Psoas muscle (tissue), 8 donors: ENCODE results near the gene FOXA3. TPM values are rescaled to one million over a fixed set of nuclear protein-coding genes. Genes with fewer than 3 reads are reported as not detected.

Source experiments
- ATAC-seq, 4 donors: fragments of 200-7000 bp; cut with Tn5 transposase; one replicate each; pipeline ENCODE4 v1.9.1; 2020; ENCODE audit warnings: moderate library complexity in 3 of 4, mild to moderate bottlenecking in 2 of 4
- DNase-seq, 2 donors: peaks; one replicate each; pipeline ENCODE4 v3.0.0-alpha.2; 2020
- H3K27ac ChIP-seq: fragments of 200-600 bp; one replicate; pipeline ENCODE4 v1.8.0; 2022
- H3K27me3 ChIP-seq, 3 donors: fragments of 200-600 bp in 1 of 3; one replicate each; pipeline versions ENCODE4 v1.6.1 to v1.8.0; 2013 to 2022; ENCODE audit warnings: low read length in 2 of 3, mild to moderate bottlenecking in 2 of 3, moderate library complexity in 1 of 3; ENCODE audit not compliant: insufficient read depth in 3 of 3
- H3K36me3 ChIP-seq, 2 donors: fragments of 200-600 bp in 1 of 2; one replicate each; pipeline versions ENCODE4 v1.6.1 to v1.8.0; 2013 to 2022; ENCODE audit warnings: low read depth in 1 of 2, mild to moderate bottlenecking in 1 of 2, moderate library complexity in 1 of 2; ENCODE audit not compliant: insufficient read depth in 1 of 2
- H3K4me1 ChIP-seq: fragments of 200-600 bp; one replicate; pipeline ENCODE4 v1.8.0; 2022
- H3K4me3 ChIP-seq: fragments of 200-600 bp; one replicate; pipeline ENCODE4 v1.8.0; 2022; ENCODE audit warnings: mild to moderate bottlenecking
- H3K9me3 ChIP-seq: fragments of 200-600 bp; one replicate; pipeline ENCODE4 v1.8.0; 2022
- CTCF ChIP-seq: fragments of 200-600 bp; IDR thresholded peaks from one replicate; pipeline ENCODE4 v1.8.0; 2022; ENCODE audit warnings: antibody characterized with exemption
- WGBS, 3 donors: extraction: QIAGEN DNeasy Blood & Tissue Kit; methylation state at CpG; one replicate each; pipeline versions ENCODE4 v1.1.6 to v1.1.7; 2013; 5-methylcytosine and 5-hydroxymethylcytosine counted together
- intact Hi-C, 2 donors: fragments of 100-400 bp; cut with DNase I; formaldehyde crosslinking; loops; one replicate each; pipeline versions ENCODE4 v1.11.0 to v1.14.2; 2022
- polyA plus RNA-seq, 3 donors: library from polyadenylated mRNA; stranded (reverse); fragments of 200-250 nt; gene quantifications; one replicate each; pipeline ENCODE4 v1.2.3, GENCODE V29; 2013
- total RNA-seq, 4 donors: library from RNA; stranded (reverse); fragmentation: NEBNext Ultra II Directional in 2 of 4; extraction: Animal tissue kit (Norgen Biotek cat#: 25700) in 2 of 4; gene quantifications; one replicate each; pipeline versions ENCODE4 v1.2.1 to v1.2.4, GENCODE V29; 2021 to 2023
- donor health status: healthy with polysubstance abuse.
- donor health status: DM: no; HTN: no; CAD: no; lungs with moderate emphysema.
- donor health status: Bipolar disorder and iron deficiency.
- donor health status: healthy.
- donor health status: DM: yes; HTN: yes; CAD: no.
- donor health status: DM: no; HTN: no; CAD: no.
- donor health status: DM: no; HTN: no; CAD: no.
- donor health status: DM: yes; HTN: yes; CAD: no.

FOXA3 gene
- total and polyA plus RNA-seq, 7 donors, result 0.05 to 0.35 (median 0.23) TPM; not detected in 4

GRCh38 chr19:45827459-45828093, 36.5 kb upstream of the FOXA3 start:
- no peaks in the 10 kb centered on the region for H3K27me3 ChIP-seq
- H3K36me3 ChIP-seq, result peaks cover 14 to 96% of the 10 kb centered on the region in 2 donors
- intact Hi-C loops, result no loop called here
- H3K9me3 ChIP-seq, result no peaks in the 10 kb centered on the region
- ATAC-seq (no peak), DNase-seq (peak in 1 of 2 donors; percentile 37)
- TF ChIP-seq CTCF, result no peak
- H3K27ac ChIP-seq, result no peak overlapping the region
- H3K4me3 ChIP-seq, result no peak overlapping the region
- peaks cover 5% of the 10 kb centered on the region for H3K4me1 ChIP-seq
- 92 to 94% (median 92%) methylated on average over 16 of the region's 16 CpGs for WGBS, 3 donors

- 85 to 91% (median 89%) methylated on average over 8 to 9 of the region's 9 CpGs for WGBS, 3 donors
- Histone ChIP-seq H3K27ac (no peak overlapping the region), H3K4me3 (no peak overlapping the region), H3K4me1 (peaks cover 5% of the 10 kb centered on the region), H3K27me3 (no peaks in the 10 kb centered on the region), H3K9me3 (no peaks in the 10 kb centered on the region), H3K36me3 (peaks cover 14 to 98% of the 10 kb centered on the region in 2 donors)
- DNase-seq (no peak), ATAC-seq (no peak)
- no peak for TF ChIP-seq CTCF
- intact Hi-C loops, result no loop called here
Measured at GRCh38 chr19:45828523-45828922, 35.6 kb upstream of the FOXA3 start.

GRCh38 chr19:45828945-45829344, 35.2 kb upstream of the FOXA3 start:
- peaks cover 5% of the 10 kb centered on the region for H3K4me1 ChIP-seq
- TF ChIP-seq CTCF, result no peak
- H3K27ac ChIP-seq, result no peak overlapping the region
- H3K4me3 ChIP-seq, result no peak overlapping the region
- DNase-seq (peak in 1 of 2 donors; percentile 39), ATAC-seq (no peak)
- intact Hi-C loops, result no loop called here
- peaks cover 14 to 98% of the 10 kb centered on the region in 2 donors for H3K36me3 ChIP-seq
- no peaks in the 10 kb centered on the region for H3K27me3 ChIP-seq
- no peaks in the 10 kb centered on the region for H3K9me3 ChIP-seq
- WGBS, 3 donors, result 94 to 96% (median 95%) methylated on average over 16 of the region's 16 CpGs

- DNase-seq (peak in 1 of 2 donors; percentile 23), ATAC-seq (peak in 1 of 4 donors; percentile 14)
- WGBS, 3 donors, result 80 to 87% (median 83%) methylated on average over 7 of the region's 7 CpGs
Measured at GRCh38 chr19:45834970-45835369, 29.2 kb upstream of the FOXA3 start.

More at GRCh38 chr19:45834970-45835369, 29.2 kb upstream of the FOXA3 start:
- H3K36me3 ChIP-seq, result peaks cover 16 to 100% of the 10 kb centered on the region in 2 donors
- H3K9me3 ChIP-seq, result no peaks in the 10 kb centered on the region
- TF ChIP-seq CTCF, result no peak
- no peaks in the 10 kb centered on the region for H3K4me1 ChIP-seq
- H3K27ac ChIP-seq, result no peak overlapping the region
- H3K4me3 ChIP-seq, result no peak overlapping the region
- no peaks in the 10 kb centered on the region for H3K27me3 ChIP-seq
- intact Hi-C loops, result no loop called here
